Panc1 (cell line): Measurements from ENCODE around the gene PGBD5.

ENCODE experiments used
- CTCF ChIP-seq: fragments of 450-650 bp; IDR thresholded peaks from 2 replicates; pipeline ENCODE4 v1.5.1; 2017; ENCODE audit warnings: mild to moderate bottlenecking
- POLR2AphosphoS5 ChIP-seq: IDR thresholded peaks from 2 replicates; pipeline ENCODE4 v1.6.1; 2012; ENCODE audit warnings: mild to moderate bottlenecking, low read depth, low read length, moderate library complexity
- SIN3A ChIP-seq: IDR thresholded peaks from 2 replicates; pipeline ENCODE4 v1.6.1; 2012; ENCODE audit warnings: low read depth, mild to moderate bottlenecking, low read length, moderate library complexity, borderline replicate concordance; ENCODE audit not compliant: insufficient read depth
- TF ChIP-seq, protein P1 (sequence below), 2 experiments: IDR thresholded peaks; 2 replicates each; pipeline ENCODE4 v1.6.1; 2011 to 2012; ENCODE audit warnings: low read depth in 2 of 2, control low read depth in 1 of 2, low read length in 1 of 2, mild to moderate bottlenecking in 1 of 2, moderate library complexity in 1 of 2; ENCODE audit not compliant: insufficient read depth in 1 of 2

DNA sequence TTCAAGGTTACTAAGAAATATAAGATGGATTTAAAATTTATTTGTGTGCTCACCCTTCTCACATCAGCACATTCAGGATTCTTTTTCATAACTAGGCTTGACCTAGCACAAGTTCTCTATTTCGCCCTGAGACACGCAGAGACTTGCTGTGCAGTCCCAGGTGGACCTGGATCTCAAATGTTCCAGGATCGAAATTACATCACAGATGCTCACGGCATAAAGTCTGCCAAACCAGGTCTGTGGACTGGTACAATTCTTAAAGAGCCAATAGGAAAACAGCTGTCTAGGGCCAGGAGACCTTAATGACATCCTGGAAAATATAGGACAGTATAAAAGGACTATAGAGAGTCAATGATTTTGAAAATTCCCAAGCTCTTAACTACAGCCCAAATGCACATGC lies 2.2 kb downstream of the PGBD5 start:
- TF ChIP-seq CTCF (no peak), SIN3A (no peak), POLR2AphosphoS5 (no peak)
- TF ChIP-seq, protein P1, sequence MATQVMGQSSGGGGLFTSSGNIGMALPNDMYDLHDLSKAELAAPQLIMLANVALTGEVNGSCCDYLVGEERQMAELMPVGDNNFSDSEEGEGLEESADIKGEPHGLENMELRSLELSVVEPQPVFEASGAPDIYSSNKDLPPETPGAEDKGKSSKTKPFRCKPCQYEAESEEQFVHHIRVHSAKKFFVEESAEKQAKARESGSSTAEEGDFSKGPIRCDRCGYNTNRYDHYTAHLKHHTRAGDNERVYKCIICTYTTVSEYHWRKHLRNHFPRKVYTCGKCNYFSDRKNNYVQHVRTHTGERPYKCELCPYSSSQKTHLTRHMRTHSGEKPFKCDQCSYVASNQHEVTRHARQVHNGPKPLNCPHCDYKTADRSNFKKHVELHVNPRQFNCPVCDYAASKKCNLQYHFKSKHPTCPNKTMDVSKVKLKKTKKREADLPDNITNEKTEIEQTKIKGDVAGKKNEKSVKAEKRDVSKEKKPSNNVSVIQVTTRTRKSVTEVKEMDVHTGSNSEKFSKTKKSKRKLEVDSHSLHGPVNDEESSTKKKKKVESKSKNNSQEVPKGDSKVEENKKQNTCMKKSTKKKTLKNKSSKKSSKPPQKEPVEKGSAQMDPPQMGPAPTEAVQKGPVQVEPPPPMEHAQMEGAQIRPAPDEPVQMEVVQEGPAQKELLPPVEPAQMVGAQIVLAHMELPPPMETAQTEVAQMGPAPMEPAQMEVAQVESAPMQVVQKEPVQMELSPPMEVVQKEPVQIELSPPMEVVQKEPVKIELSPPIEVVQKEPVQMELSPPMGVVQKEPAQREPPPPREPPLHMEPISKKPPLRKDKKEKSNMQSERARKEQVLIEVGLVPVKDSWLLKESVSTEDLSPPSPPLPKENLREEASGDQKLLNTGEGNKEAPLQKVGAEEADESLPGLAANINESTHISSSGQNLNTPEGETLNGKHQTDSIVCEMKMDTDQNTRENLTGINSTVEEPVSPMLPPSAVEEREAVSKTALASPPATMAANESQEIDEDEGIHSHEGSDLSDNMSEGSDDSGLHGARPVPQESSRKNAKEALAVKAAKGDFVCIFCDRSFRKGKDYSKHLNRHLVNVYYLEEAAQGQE (IDR thresholded peaks at IDR 0.05; ENCODE audit: insufficient read depth in 1 of 2, low read depth in 2 of 2, low read length in 1 of 2): no peak
